ENCODE measurements around the gene KRT7. TPM values are rescaled to one million over a fixed set of nuclear protein-coding genes. Genes with fewer than 3 reads are reported as not detected.
"Not testable (repeated sequence)": the region's sequence is repeated elsewhere in the genome, so short reads cannot be mapped to it uniquely, and the experiment has no call there.

KRT7 gene
- total RNA-seq, 1 donor = not detected

DNA sequence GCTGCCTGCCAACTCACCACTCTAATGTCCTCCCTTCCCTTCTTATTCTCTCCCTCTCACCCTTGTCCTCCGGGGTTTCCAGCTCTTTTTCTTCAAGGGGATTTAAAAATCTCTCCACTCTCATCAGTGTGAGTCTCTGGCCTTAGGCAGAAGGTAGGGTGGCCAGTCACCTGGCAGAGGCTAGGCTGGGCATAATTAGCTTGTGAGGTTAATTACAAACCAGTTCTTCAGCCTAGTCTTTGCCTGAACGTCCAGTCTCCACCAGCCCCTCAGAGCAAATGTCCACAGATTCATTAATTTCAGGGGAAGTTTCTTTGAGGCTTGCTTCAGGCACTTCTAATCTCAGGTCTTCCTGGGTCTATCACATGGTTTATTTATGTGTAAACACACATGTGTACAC, 6.7 kb downstream of the KRT7 start:
- Histone ChIP-seq H3K27me3 (ENCODE audit: insufficient read depth, low read length) (no peaks in the 10 kb centered on the region), H3K4me1 (ENCODE audit: insufficient read depth, low read length) (peaks cover 24% of the 10 kb centered on the region), H3K4me3 (ENCODE audit: low read length) (no peak overlapping the region), H3K9me3 (ENCODE audit: low read depth, low read length) (no peaks in the 10 kb centered on the region)

DNA sequence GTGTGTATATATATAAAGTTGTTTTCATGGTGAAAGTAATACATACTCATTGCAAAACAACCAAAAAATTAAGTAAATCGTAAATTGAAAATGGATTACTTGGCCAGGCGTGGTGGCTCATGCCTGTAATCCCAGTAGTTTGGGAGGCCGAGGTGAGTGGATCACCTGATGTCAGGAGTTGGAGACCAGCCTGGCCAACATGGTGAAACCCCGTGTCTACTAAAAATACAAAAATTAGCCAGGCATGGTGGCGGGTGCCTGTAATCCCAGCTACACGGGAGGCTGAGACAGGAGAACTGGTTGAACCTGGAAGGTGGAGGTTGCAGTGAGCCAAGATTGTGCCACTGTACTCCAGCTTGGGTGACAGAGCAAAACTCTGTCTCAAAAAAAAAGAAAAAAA, 7.2 kb downstream of the KRT7 start:
- H3K9me3 ChIP-seq (ENCODE audit: low read depth, low read length); H3K4me3 ChIP-seq (ENCODE audit: low read length): not testable (repeated sequence)

DNA sequence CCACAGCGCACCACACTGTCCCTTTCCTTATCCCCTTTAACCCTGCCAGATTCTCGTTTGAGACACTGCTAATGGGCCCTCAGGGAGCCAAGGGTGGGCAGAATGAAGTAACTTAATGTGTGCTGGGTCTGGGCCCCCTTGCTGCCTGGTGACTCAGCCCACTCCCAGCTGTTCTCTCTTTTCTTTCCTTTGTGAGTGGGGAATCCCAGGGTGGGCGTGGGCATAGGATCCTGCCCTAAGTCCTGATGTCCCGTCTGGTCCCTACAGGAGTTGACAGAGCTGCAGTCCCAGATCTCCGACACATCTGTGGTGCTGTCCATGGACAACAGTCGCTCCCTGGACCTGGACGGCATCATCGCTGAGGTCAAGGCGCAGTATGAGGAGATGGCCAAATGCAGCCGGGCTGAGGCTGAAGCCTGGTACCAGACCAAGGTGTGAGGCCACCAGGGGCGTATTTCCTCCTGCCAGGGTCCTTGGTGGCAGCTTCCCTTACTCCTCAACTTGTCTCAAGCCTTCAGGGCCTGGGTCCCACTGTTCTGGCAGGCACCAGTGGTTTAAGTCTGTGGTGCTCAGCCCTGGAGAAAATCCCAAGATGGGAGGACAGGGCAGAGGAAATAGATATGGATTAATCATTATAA, 8.3 kb downstream of the KRT7 start:
- Histone ChIP-seq H3K9me3 (ENCODE audit: low read depth, low read length) (no peaks in the 10 kb centered on the region), H3K27me3 (ENCODE audit: insufficient read depth, low read length) (no peaks in the 10 kb centered on the region), H3K4me3 (ENCODE audit: low read length) (no peak overlapping the region), H3K4me1 (ENCODE audit: insufficient read depth, low read length) (peaks cover 20% of the 10 kb centered on the region)

More for the DNA sequence above, 7.2 kb downstream of the KRT7 start:
- H3K27me3 ChIP-seq (ENCODE audit: insufficient read depth, low read length) = not testable (repeated sequence)
- H3K4me1 ChIP-seq (ENCODE audit: insufficient read depth, low read length) = peaks cover 20% of the 10 kb centered on the region

DNA sequence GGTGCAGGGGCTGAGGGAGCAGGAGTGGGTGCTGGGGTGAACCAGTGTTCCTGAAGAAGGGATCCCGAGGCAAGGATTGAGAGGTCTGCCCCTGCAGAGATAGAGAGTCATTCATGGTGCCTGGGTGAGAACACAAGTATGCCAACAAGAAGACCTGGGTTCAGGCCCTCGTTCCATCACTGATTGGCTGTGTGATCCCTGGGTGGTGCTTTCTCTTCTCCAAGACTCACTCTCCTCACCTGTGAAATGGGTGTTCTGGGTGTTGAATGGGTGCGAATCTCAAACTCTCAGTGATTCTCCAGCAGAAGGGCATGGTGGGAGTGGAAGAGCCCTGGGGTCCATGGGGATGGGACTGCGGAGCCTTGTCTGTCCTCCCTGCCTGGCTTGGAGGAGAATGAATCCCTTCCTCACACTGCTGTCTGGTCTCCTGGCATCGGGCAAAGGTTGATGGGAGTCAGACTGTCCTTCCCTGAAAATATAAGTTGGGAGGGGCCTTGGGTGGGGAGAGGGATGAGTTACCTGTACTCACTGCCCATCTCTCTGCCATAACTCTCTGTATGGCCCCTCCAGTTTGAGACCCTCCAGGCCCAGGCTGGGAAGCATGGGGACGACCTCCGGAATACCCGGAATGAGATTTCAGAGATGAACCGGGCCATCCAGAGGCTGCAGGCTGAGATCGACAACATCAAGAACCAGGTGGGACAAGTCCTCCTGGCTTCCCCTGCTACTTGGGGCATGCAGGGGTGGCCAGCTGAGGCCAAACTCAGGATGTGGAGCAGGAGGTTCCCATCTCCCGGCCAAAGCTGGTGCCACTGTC, 9.6 kb downstream of the KRT7 start:
- H3K4me3 ChIP-seq (ENCODE audit: low read length) = no peak overlapping the region
- no peaks in the 10 kb centered on the region for H3K9me3 ChIP-seq (ENCODE audit: low read depth, low read length)
- H3K27me3 ChIP-seq (ENCODE audit: insufficient read depth, low read length) = no peaks in the 10 kb centered on the region
- peaks cover 20% of the 10 kb centered on the region for H3K4me1 ChIP-seq (ENCODE audit: insufficient read depth, low read length)

- Histone ChIP-seq H3K9me3 (ENCODE audit: low read depth, low read length) (no peaks in the 10 kb centered on the region), H3K27me3 (ENCODE audit: insufficient read depth, low read length) (no peaks in the 10 kb centered on the region), H3K4me1 (ENCODE audit: insufficient read depth, low read length) (peaks cover 20% of the 10 kb centered on the region), H3K4me3 (ENCODE audit: low read length) (no peak overlapping the region)
Observed at GRCh38 chr12:52243259-52243855, 10.3 kb downstream of the KRT7 start.

GRCh38 chr12:52243856-52244614, 11.0 kb downstream of the KRT7 start:
- H3K4me1 ChIP-seq (ENCODE audit: insufficient read depth, low read length) = peaks cover 20% of the 10 kb centered on the region
- H3K27me3 ChIP-seq (ENCODE audit: insufficient read depth, low read length) = peaks cover 3% of the 10 kb centered on the region
- no peak overlapping the region for H3K4me3 ChIP-seq (ENCODE audit: low read length)
- H3K9me3 ChIP-seq (ENCODE audit: low read depth, low read length) = no peaks in the 10 kb centered on the region

DNA sequence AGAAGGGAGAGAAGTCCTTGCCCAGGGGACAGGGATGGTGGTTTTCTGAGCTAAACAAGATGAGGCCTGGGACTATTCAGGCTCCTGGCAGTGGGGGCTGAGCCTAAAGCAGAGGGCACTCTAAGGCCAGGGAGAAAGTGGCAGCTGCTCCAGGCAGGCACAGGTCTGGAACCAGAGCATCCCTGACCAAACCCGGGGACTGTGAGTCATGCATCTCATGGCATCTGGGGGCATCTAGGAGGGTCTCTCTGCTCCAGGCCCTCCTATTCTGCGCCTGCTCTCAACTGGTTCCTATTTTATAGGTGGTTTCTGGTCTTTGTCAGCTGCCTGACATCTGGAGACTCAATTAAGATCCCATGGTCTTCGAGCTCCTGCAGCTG, 11.6 kb downstream of the KRT7 start:
- Histone ChIP-seq H3K27me3 (ENCODE audit: insufficient read depth, low read length) (peaks cover 6% of the 10 kb centered on the region), H3K9me3 (ENCODE audit: low read depth, low read length) (no peaks in the 10 kb centered on the region), H3K4me3 (ENCODE audit: low read length) (no peak overlapping the region), H3K4me1 (ENCODE audit: insufficient read depth, low read length) (peaks cover 20% of the 10 kb centered on the region)

DNA sequence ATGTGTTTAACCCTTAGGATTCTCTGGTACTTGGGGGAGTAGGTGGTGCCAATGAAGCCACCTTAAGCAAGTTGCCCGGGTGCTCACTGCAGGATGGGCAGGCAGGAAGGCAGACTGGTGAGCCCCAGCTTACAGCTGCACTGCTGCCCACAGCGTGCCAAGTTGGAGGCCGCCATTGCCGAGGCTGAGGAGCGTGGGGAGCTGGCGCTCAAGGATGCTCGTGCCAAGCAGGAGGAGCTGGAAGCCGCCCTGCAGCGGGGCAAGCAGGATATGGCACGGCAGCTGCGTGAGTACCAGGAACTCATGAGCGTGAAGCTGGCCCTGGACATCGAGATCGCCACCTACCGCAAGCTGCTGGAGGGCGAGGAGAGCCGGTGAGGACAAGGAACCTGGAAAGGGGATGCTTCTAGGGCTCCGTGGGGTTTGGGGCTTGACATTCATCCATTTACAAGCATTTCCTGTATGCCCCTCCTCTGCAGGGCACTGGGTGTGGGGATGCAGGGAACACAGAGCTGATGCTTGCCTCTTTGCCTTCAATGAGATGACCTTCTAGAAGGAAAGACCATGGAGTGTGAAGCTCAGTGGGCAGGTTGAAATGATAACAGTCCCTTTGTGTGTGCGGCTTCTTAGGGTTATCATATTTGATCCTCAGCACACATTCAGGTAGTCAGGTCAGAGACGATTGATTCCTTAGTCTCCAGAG, 12.4 kb downstream of the KRT7 start:
- H3K9me3 ChIP-seq (ENCODE audit: low read depth, low read length) = no peaks in the 10 kb centered on the region
- peaks cover 12% of the 10 kb centered on the region for H3K27me3 ChIP-seq (ENCODE audit: insufficient read depth, low read length)
- H3K4me1 ChIP-seq (ENCODE audit: insufficient read depth, low read length) = peaks cover 20% of the 10 kb centered on the region
- no peak overlapping the region for H3K4me3 ChIP-seq (ENCODE audit: low read length)

- Histone ChIP-seq H3K9me3 (ENCODE audit: low read depth, low read length) (no peaks in the 10 kb centered on the region), H3K4me1 (ENCODE audit: insufficient read depth, low read length) (peaks cover 20% of the 10 kb centered on the region), H3K4me3 (ENCODE audit: low read length) (no peak overlapping the region), H3K27me3 (ENCODE audit: insufficient read depth, low read length) (peaks cover 16% of the 10 kb centered on the region)
Observed at GRCh38 chr12:52245962-52246569, 13.0 kb downstream of the KRT7 start.

GRCh38 chr12:52246720-52247621, 13.9 kb downstream of the KRT7 start:
- H3K9me3 ChIP-seq (ENCODE audit: low read depth, low read length) = no peaks in the 10 kb centered on the region
- H3K4me1 ChIP-seq (ENCODE audit: insufficient read depth, low read length) = peaks cover 23% of the 10 kb centered on the region
- peaks cover 23% of the 10 kb centered on the region for H3K27me3 ChIP-seq (ENCODE audit: insufficient read depth, low read length)
- H3K4me3 ChIP-seq (ENCODE audit: low read length) = no peak overlapping the region

- peaks cover 23% of the 10 kb centered on the region for H3K27me3 ChIP-seq (ENCODE audit: insufficient read depth, low read length)
- H3K4me3 ChIP-seq (ENCODE audit: low read length) = no peak overlapping the region
- H3K9me3 ChIP-seq (ENCODE audit: low read depth, low read length) = no peaks in the 10 kb centered on the region
- peaks cover 22% of the 10 kb centered on the region for H3K4me1 ChIP-seq (ENCODE audit: insufficient read depth, low read length)
Observed at GRCh38 chr12:52247622-52248540, 14.8 kb downstream of the KRT7 start.

- Histone ChIP-seq H3K27me3 (ENCODE audit: insufficient read depth, low read length) (peaks cover 23% of the 10 kb centered on the region), H3K9me3 (ENCODE audit: low read depth, low read length) (no peaks in the 10 kb centered on the region), H3K4me1 (ENCODE audit: insufficient read depth, low read length) (peaks cover 13% of the 10 kb centered on the region), H3K4me3 (ENCODE audit: low read length) (no peak overlapping the region)
Observed at GRCh38 chr12:52248541-52249461, 15.8 kb downstream of the KRT7 start.
